Astrocyte (in vitro differentiated cells and primary cell): Measurements from ENCODE around the gene MAP3K14. TPM values are rescaled to one million over a fixed set of nuclear protein-coding genes. Genes with fewer than 3 reads are reported as not detected.

Experiments used
- DNase-seq: peaks from one replicate; pipeline ENCODE4 v3.0.0-alpha.2; 2010; ENCODE audit warnings: low read depth
- FAIRE-seq: peaks from 2 replicates; lab custom pipeline; 2011; peaks lifted over from hg19 to GRCh38; lab: Jason Lieb, UNC
- H2AFZ ChIP-seq: 2 replicates; pipeline ENCODE4 v1.6.0; 2012; ENCODE audit warnings: low read depth, low read length, inconsistent platforms
- H3K27ac ChIP-seq: 2 replicates; pipeline ENCODE4 v1.5.1; 2011; ENCODE audit warnings: low read depth, low read length, inconsistent platforms
- H3K27me3 ChIP-seq: 2 replicates; pipeline ENCODE4 v1.6.0; 2011; ENCODE audit warnings: low read length, inconsistent platforms; ENCODE audit not compliant: insufficient read depth
- H3K36me3 ChIP-seq: 2 replicates; pipeline ENCODE4 v1.5.1; 2011; ENCODE audit warnings: low read length, inconsistent platforms; ENCODE audit not compliant: insufficient read depth
- H3K4me1 ChIP-seq: 2 replicates; pipeline ENCODE4 v1.5.1; 2011; ENCODE audit warnings: low read length, inconsistent platforms; ENCODE audit not compliant: insufficient read depth
- H3K4me2 ChIP-seq: 2 replicates; pipeline ENCODE4 v1.6.0; 2012; ENCODE audit warnings: low read length, inconsistent platforms
- H3K4me3 ChIP-seq: 2 replicates; pipeline ENCODE4 v1.5.1; 2011; ENCODE audit warnings: low read depth, mild to moderate bottlenecking, low read length, inconsistent platforms; ENCODE audit not compliant: insufficient read depth
- H3K79me2 ChIP-seq: 2 replicates; pipeline ENCODE4 v1.6.0; 2012; ENCODE audit warnings: mild to moderate bottlenecking, low read length, inconsistent platforms; ENCODE audit not compliant: insufficient read depth
- H3K9ac ChIP-seq: 2 replicates; pipeline ENCODE4 v1.6.0; 2012; ENCODE audit warnings: mild to moderate bottlenecking, low read length, inconsistent platforms
- H3K9me3 ChIP-seq: 2 replicates; pipeline ENCODE4 v1.5.1; 2012; ENCODE audit warnings: low read depth, mild to moderate bottlenecking, low read length, inconsistent platforms; ENCODE audit not compliant: insufficient read depth
- H4K20me1 ChIP-seq: 2 replicates; pipeline ENCODE4 v1.6.0; 2012; ENCODE audit warnings: low read length, inconsistent platforms; ENCODE audit not compliant: insufficient read depth
- H3K27ac Mint-ChIP-seq: one replicate; pipeline ENCODE4 v1.8.0; 2021; ENCODE audit warnings: mild to moderate bottlenecking, mixed read lengths; ENCODE audit not compliant: unreplicated experiment
- H3K27me3 Mint-ChIP-seq: one replicate; pipeline ENCODE4 v1.8.0; 2021; ENCODE audit warnings: low read depth, mixed read lengths; ENCODE audit not compliant: unreplicated experiment
- H3K36me3 Mint-ChIP-seq: one replicate; pipeline ENCODE4 v1.8.0; 2021; ENCODE audit warnings: low read depth, mixed read lengths; ENCODE audit not compliant: unreplicated experiment
- H3K4me1 Mint-ChIP-seq: one replicate; pipeline ENCODE4 v1.8.0; 2021; ENCODE audit warnings: low read depth, mixed read lengths; ENCODE audit not compliant: unreplicated experiment
- H3K4me3 Mint-ChIP-seq: one replicate; pipeline ENCODE4 v1.8.0; 2021; ENCODE audit warnings: mild to moderate bottlenecking, moderate library complexity, mixed read lengths; ENCODE audit not compliant: unreplicated experiment
- H3K9me3 Mint-ChIP-seq: one replicate; pipeline ENCODE4 v1.8.0; 2021; ENCODE audit warnings: mild to moderate bottlenecking, mixed read lengths; ENCODE audit not compliant: unreplicated experiment
- CTCF ChIP-seq: IDR thresholded peaks from 2 replicates; pipeline ENCODE4 v1.5.1; 2011; ENCODE audit warnings: low read depth, mild to moderate bottlenecking, inconsistent platforms, low read length, moderate library complexity; ENCODE audit not compliant: insufficient read depth
- EZH2 ChIP-seq: IDR thresholded peaks from 2 replicates; pipeline ENCODE4 v1.6.1; 2012; ENCODE audit warnings: mild to moderate bottlenecking, low read length, inconsistent platforms; ENCODE audit not compliant: insufficient read depth
- total RNA-seq: library from RNA; stranded (reverse); gene quantifications from 2 replicates; pipeline ENCODE4 v1.2.1, GENCODE V29; 2021

The MAP3K14 gene
- total RNA-seq, 1 donor from 2014 or later, result 10.8 TPM

GRCh38 chr17:45335721-45336120 lies 18.9 kb upstream of the MAP3K14 start:
- Mint-ChIP-seq H3K27ac (no peak overlapping the region), H3K36me3 (peaks cover 3% of the 10 kb centered on the region), H3K9me3 (peaks cover 1% of the 10 kb centered on the region), H3K4me1 (peaks cover 6% of the 10 kb centered on the region), H3K4me3 (no peak overlapping the region), H3K27me3 (peaks cover 1% of the 10 kb centered on the region)
- no peaks in the 10 kb centered on the region for H3K27me3 ChIP-seq
- no peaks in the 10 kb centered on the region for H3K79me2 ChIP-seq
- no peak overlapping the region for H2AFZ ChIP-seq
- H3K9ac ChIP-seq, result no peak overlapping the region
- TF ChIP-seq CTCF (no peak), EZH2 (no peak)
- FAIRE-seq (no peak), DNase-seq (no peak)
- no peak overlapping the region for H3K4me2 ChIP-seq
- no peaks in the 10 kb centered on the region for H3K36me3 ChIP-seq
- no peaks in the 10 kb centered on the region for H3K9me3 ChIP-seq
- peaks cover 11% of the 10 kb centered on the region for H3K4me1 ChIP-seq
- H3K4me3 ChIP-seq, result no peak overlapping the region
- H3K27ac ChIP-seq, result no peak overlapping the region
- H4K20me1 ChIP-seq, result no peaks in the 10 kb centered on the region

- peaks cover 1% of the 10 kb centered on the region for H3K9me3 Mint-ChIP-seq
- H3K4me3 Mint-ChIP-seq, result no peak overlapping the region
- H3K4me2 ChIP-seq, result no peak overlapping the region
- peaks cover 1% of the 10 kb centered on the region for H3K27me3 Mint-ChIP-seq
- no peaks in the 10 kb centered on the region for H3K27me3 ChIP-seq
- no peak overlapping the region for H2AFZ ChIP-seq
- no peaks in the 10 kb centered on the region for H3K79me2 ChIP-seq
- peaks cover 11% of the 10 kb centered on the region for H3K4me1 ChIP-seq
- peaks cover 3% of the 10 kb centered on the region for H3K36me3 Mint-ChIP-seq
- FAIRE-seq (no peak), DNase-seq (no peak)
- H3K9me3 ChIP-seq, result no peaks in the 10 kb centered on the region
- no peak overlapping the region for H3K27ac ChIP-seq
- TF ChIP-seq CTCF, result no peak
- TF ChIP-seq EZH2, result no peak
- H3K4me1 Mint-ChIP-seq, result peaks cover 6% of the 10 kb centered on the region
- H4K20me1 ChIP-seq, result no peaks in the 10 kb centered on the region
- H3K36me3 ChIP-seq, result no peaks in the 10 kb centered on the region
- no peak overlapping the region for H3K27ac Mint-ChIP-seq
- H3K9ac ChIP-seq, result no peak overlapping the region
- H3K4me3 ChIP-seq, result no peak overlapping the region
These were observed 18.2 kb upstream of the MAP3K14 start for GRCh38 chr17:45334701-45335677.

- TF ChIP-seq CTCF (no peak), EZH2 (no peak)
- H3K9ac ChIP-seq, result no peak overlapping the region
- FAIRE-seq, result no peak
These were observed 17.4 kb upstream of the MAP3K14 start for GRCh38 chr17:45334231-45334630.

More at GRCh38 chr17:45334231-45334630, 17.4 kb upstream of the MAP3K14 start:
- Histone ChIP-seq H3K4me2 (no peak overlapping the region), H3K4me1 (peaks cover 11% of the 10 kb centered on the region), H3K36me3 (no peaks in the 10 kb centered on the region), H4K20me1 (no peaks in the 10 kb centered on the region), H3K79me2 (no peaks in the 10 kb centered on the region), H3K4me3 (no peak overlapping the region), H3K9me3 (no peaks in the 10 kb centered on the region), H3K27ac (no peak overlapping the region), H3K27me3 (no peaks in the 10 kb centered on the region), H2AFZ (no peak overlapping the region)
- Mint-ChIP-seq H3K27me3 (peaks cover 1% of the 10 kb centered on the region), H3K27ac (no peak overlapping the region), H3K36me3 (peaks cover 3% of the 10 kb centered on the region), H3K4me1 (peaks cover 6% of the 10 kb centered on the region), H3K9me3 (peaks cover 1% of the 10 kb centered on the region), H3K4me3 (no peak overlapping the region)
- DNase-seq, result no peak
